GM12872 (cell line): ENCODE measurements around the gene RANGAP1.

Source experiments
- CTCF ChIP-seq: IDR thresholded peaks from 3 replicates; pipeline ENCODE4 v1.5.1; 2011; ENCODE audit warnings: low read depth, mild to moderate bottlenecking, low read length, moderate library complexity; ENCODE audit not compliant: insufficient read depth

RANGAP1 gene

GRCh38 chr22:41263704-41264103 lies 22.3 kb downstream of the RANGAP1 start:
- TF ChIP-seq CTCF, result no peak

DNA sequence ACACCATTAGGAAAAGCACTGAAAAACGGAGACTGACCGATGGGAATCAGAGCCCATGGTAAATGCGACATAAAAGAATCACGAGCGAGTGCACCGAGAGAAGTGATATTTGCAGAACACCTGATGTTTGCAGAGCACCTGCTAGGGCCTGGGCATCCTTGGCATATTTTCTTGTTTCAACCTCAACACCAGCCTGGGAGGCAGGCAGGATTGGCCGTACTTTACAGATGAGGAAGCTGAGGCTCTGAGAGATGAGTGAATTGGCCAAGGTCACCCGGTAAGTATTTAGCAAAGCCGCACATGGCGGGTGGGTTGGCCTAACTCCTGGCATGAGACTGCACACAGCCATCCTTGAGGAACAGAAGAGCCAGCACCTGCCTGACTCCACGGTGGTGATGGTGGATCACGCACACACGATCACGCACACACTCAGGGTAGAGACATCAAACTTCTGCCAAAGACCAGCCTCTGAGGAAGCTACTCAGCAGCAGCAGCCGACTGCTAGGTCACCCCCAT lies 23.7 kb downstream of the RANGAP1 start:
- TF ChIP-seq CTCF, result no peak

DNA sequence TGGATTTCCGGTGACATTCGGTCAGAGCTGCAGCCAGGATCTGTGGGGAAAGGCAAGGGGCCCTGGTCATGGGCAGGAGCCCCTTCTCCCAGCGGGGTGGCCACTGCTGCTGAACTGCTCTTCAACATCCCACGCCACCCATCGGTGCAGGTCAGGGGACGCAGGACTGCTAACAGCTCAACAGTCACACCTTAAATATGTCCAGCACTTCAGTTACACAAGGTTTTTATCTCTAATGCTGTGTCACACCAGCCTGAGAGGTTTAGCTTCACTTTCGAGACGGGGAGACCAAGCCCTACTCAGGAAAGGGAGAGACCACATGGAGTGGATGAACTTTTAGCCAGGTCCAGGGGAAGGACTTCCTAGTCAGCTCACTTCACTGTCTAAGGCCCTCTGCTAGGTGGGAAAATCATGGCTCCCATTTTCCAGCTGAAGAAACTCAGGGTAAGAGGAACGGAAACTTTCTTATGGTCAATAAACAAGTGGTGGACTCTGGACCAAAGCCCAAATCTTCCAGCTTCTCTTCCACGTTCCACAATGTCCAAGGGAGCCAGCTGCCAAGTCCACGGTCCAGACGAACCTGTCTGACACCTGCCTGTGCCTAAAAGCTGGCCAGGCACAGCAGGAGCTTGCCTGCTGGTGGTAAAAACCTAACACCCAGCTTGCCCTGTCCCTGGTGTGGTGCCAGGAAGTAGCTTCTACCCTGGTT lies 24.3 kb downstream of the RANGAP1 start:
- TF ChIP-seq CTCF, result no peak

DNA sequence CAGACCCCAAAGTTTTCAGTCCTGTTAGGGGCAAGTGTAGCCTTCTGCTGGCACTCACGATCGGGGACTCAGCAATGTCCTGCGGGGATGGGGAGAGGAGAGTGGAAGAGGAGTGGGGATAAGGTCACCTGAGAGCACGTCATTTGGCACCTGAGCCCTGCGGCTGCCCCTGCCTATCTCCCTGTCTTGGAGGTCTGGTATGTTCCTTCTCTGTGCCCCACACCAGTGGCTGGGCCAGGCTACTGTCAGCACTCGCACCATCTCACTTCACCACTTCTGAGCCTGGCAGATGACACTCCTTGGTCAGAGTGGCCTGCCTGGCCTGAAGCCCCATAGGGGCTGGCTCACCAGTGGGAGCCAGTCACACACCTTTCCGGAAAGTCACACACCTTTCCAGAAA lies 25.1 kb downstream of the RANGAP1 start:
- TF ChIP-seq CTCF, result no peak

DNA sequence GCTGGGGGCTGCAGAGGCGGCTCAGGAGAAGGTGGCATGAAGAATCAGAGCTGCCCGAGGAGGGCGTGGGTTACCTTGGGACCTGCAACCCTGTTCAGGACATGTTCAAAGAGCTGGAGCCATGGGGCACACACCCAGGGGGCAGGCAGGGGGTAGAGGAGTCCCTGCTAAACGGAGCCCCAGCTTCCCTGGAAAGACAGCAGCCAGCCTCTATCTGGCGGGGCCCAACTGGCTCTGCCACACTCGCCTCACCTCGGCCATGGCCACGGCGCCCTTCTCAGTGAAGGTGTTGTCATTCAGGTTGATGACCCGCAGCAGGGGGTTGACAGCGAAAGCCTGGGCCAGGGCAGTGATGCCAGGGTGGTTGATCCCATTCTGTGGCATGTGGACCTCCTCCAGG lies 28.3 kb downstream of the RANGAP1 start:
- TF ChIP-seq CTCF, result no peak

- no peak for TF ChIP-seq CTCF
These were observed 29.4 kb downstream of the RANGAP1 start for GRCh38 chr22:41256254-41257253.

GRCh38 chr22:41254230-41254629 lies 31.8 kb downstream of the RANGAP1 start:
- no peak for TF ChIP-seq CTCF
